Sigmoid colon (tissue), 7 donors: Measurements from ENCODE around the gene KCNH1. TPM values are rescaled to one million over a fixed set of nuclear protein-coding genes. Genes with fewer than 3 reads are reported as not detected.

ENCODE experiments used
- DNase-seq: peaks from one replicate; pipeline ENCODE4 v3.0.0-alpha.2; 2019
- H3K27ac ChIP-seq, 4 donors: fragments of 200-600 bp; sonication (generic); one replicate each; pipeline ENCODE4 v1.5.1; 2016 to 2019; ENCODE audit warnings: mild to moderate bottlenecking in 1 of 4
- H3K27me3 ChIP-seq, 3 donors: fragments of 200-600 bp; sonication (generic); one replicate each; pipeline ENCODE4 v1.5.1; 2019; ENCODE audit warnings: mild to moderate bottlenecking in 1 of 3
- H3K36me3 ChIP-seq, 4 donors: fragments of 200-600 bp; sonication (generic); one replicate each; pipeline ENCODE4 v1.5.1; 2016 to 2019
- H3K4me1 ChIP-seq, 4 donors: fragments of 200-600 bp; sonication (generic); one replicate each; pipeline ENCODE4 v1.5.1; 2017 to 2019
- H3K4me3 ChIP-seq, 4 donors: fragments of 200-600 bp; sonication (generic); one replicate each; pipeline ENCODE4 v1.5.1; 2017 to 2019; ENCODE audit warnings: mild to moderate bottlenecking in 2 of 4, moderate library complexity in 1 of 4
- H3K9me3 ChIP-seq, 4 donors: fragments of 200-600 bp in 3 of 4; sonication (generic) in 3 of 4; one replicate each; pipeline versions ENCODE4 v1.5.1 to v1.6.1; 2013 to 2019
- EP300 ChIP-seq, 4 donors: sonication (generic); formaldehyde crosslinking; IDR thresholded peaks; one replicate each; pipeline ENCODE4 v1.6.1; 2017; ENCODE audit warnings: antibody characterized with exemption in 4 of 4
- POLR2A ChIP-seq, 2 donors: fragments of 450-650 bp; IDR thresholded peaks; one replicate each; pipeline ENCODE4 v1.6.1; 2016; ENCODE audit warnings: antibody characterized with exemption in 2 of 2, mild to moderate bottlenecking in 2 of 2, moderate library complexity in 2 of 2
- POLR2AphosphoS5 ChIP-seq, 4 donors: sonication (generic); formaldehyde crosslinking; IDR thresholded peaks; one replicate each; pipeline ENCODE4 v1.6.1; 2017; ENCODE audit warnings: antibody characterized with exemption in 4 of 4
- WGBS, 2 donors: extraction: QIAGEN DNeasy Blood & Tissue Kit; methylation state at CpG; one replicate each; pipeline ENCODE4 v1.1.7; 2013; 5-methylcytosine and 5-hydroxymethylcytosine counted together
- intact Hi-C: fragments of 100-400 bp; cut with DNase I; formaldehyde crosslinking; loops from one replicate; pipeline ENCODE4 v1.15.1; 2023
- polyA plus RNA-seq, 3 donors: library from polyadenylated mRNA; stranded (reverse); fragments of 200-250 nt; gene quantifications; one replicate each; pipeline ENCODE4 v1.2.3, GENCODE V29; 2013
- total RNA-seq, 4 donors: library from RNA; depleted of rRNA; stranded (reverse); fragments of >200 nt; gene quantifications; one replicate each; pipeline ENCODE4 v1.1.0, GENCODE V29; 2016
- TF ChIP-seq, protein P1 (sequence below), 4 experiments: fragments of 450-650 bp in 3 of 4; fragments of 200-600 bp in 1 of 4; IDR thresholded peaks; one replicate each; pipeline ENCODE4 v1.5.1; 2016 to 2019; ENCODE audit warnings: antibody characterized with exemption in 4 of 4, mild to moderate bottlenecking in 3 of 4, moderate library complexity in 2 of 4
- donor health status: healthy with polysubstance abuse.
- donor health status: Bipolar disorder and iron deficiency.
- donor health status: healthy.

KCNH1 gene
- total and polyA plus RNA-seq, 7 donors: 0.23 to 3.1 (median 0.55) TPM; not detected in 2

- H3K36me3 ChIP-seq: no peaks in the 10 kb centered on the region
- H3K4me1 ChIP-seq: peaks cover 0 to 7% (median 0%) of the 10 kb centered on the region in 4 donors
- intact Hi-C loops: no loop called here
- H3K4me3 ChIP-seq: no peak overlapping the region
- no peaks in the 10 kb centered on the region for H3K27me3 ChIP-seq
- TF ChIP-seq, protein P1, sequence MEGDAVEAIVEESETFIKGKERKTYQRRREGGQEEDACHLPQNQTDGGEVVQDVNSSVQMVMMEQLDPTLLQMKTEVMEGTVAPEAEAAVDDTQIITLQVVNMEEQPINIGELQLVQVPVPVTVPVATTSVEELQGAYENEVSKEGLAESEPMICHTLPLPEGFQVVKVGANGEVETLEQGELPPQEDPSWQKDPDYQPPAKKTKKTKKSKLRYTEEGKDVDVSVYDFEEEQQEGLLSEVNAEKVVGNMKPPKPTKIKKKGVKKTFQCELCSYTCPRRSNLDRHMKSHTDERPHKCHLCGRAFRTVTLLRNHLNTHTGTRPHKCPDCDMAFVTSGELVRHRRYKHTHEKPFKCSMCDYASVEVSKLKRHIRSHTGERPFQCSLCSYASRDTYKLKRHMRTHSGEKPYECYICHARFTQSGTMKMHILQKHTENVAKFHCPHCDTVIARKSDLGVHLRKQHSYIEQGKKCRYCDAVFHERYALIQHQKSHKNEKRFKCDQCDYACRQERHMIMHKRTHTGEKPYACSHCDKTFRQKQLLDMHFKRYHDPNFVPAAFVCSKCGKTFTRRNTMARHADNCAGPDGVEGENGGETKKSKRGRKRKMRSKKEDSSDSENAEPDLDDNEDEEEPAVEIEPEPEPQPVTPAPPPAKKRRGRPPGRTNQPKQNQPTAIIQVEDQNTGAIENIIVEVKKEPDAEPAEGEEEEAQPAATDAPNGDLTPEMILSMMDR (IDR thresholded peaks at IDR 0.05): no peak
- TF ChIP-seq POLR2AphosphoS5 (IDR thresholded peaks at IDR 0.05) (no peak), EP300 (IDR thresholded peaks at IDR 0.05) (no peak), POLR2A (IDR thresholded peaks at IDR 0.05) (no peak)
- H3K27ac ChIP-seq: no peak overlapping the region
- WGBS, 2 donors: 45 to 61% methylated on average over 3 of the region's 3 CpGs
- H3K9me3 ChIP-seq: no peaks in the 10 kb centered on the region
- DNase-seq: no peak
These were observed 447.1 kb downstream of the KCNH1 start for GRCh38 chr1:210686841-210687240.

DNA sequence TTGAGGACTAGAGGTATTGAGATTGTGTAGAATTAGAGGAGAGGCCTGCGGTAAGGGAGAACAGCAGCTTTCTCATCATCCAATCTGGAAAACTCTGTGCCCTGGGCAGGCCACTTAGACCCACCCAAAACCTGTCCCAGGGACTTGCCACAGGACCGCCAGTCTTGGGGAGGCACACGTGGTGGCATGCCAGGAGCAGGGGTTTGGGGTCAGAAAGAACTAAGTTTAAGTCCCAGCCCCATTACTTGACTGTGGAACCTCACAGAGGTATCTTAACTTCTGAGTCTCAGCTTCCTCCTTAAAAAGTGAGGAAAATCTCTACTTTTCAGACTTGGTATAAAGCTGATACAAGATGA, 448.7 kb downstream of the KCNH1 start:
- WGBS, 2 donors: 89 to 94% methylated on average over 3 of the region's 3 CpGs
- no peaks in the 10 kb centered on the region for H3K27me3 ChIP-seq
- H3K4me3 ChIP-seq: no peak overlapping the region
- H3K27ac ChIP-seq: no peak overlapping the region
- peaks cover 0 to 7% (median 0%) of the 10 kb centered on the region in 4 donors for H3K4me1 ChIP-seq
- no peak for DNase-seq
- H3K36me3 ChIP-seq: no peaks in the 10 kb centered on the region
- intact Hi-C loops: no loop called here
- no peaks in the 10 kb centered on the region for H3K9me3 ChIP-seq
- no peak for TF ChIP-seq POLR2A (IDR thresholded peaks at IDR 0.05)
- TF ChIP-seq EP300 (IDR thresholded peaks at IDR 0.05): no peak
- TF ChIP-seq POLR2AphosphoS5 (IDR thresholded peaks at IDR 0.05): no peak
- TF ChIP-seq, protein P1 (IDR thresholded peaks at IDR 0.05): no peak

GRCh38 chr1:210684466-210685294, 449.3 kb downstream of the KCNH1 start:
- no peak overlapping the region for H3K27ac ChIP-seq
- H3K4me1 ChIP-seq: peaks cover 0 to 7% (median 0%) of the 10 kb centered on the region in 4 donors
- TF ChIP-seq POLR2AphosphoS5 (IDR thresholded peaks at IDR 0.05) (no peak), POLR2A (IDR thresholded peaks at IDR 0.05) (no peak), EP300 (IDR thresholded peaks at IDR 0.05) (no peak)
- TF ChIP-seq, protein P1 (IDR thresholded peaks at IDR 0.05): no peak
- 67 to 73% methylated on average over 5 of the region's 5 CpGs for WGBS, 2 donors
- DNase-seq: no peak
- no peaks in the 10 kb centered on the region for H3K9me3 ChIP-seq
- H3K27me3 ChIP-seq: no peaks in the 10 kb centered on the region
- intact Hi-C loops: no loop called here
- H3K36me3 ChIP-seq: no peaks in the 10 kb centered on the region
- H3K4me3 ChIP-seq: no peak overlapping the region

DNA sequence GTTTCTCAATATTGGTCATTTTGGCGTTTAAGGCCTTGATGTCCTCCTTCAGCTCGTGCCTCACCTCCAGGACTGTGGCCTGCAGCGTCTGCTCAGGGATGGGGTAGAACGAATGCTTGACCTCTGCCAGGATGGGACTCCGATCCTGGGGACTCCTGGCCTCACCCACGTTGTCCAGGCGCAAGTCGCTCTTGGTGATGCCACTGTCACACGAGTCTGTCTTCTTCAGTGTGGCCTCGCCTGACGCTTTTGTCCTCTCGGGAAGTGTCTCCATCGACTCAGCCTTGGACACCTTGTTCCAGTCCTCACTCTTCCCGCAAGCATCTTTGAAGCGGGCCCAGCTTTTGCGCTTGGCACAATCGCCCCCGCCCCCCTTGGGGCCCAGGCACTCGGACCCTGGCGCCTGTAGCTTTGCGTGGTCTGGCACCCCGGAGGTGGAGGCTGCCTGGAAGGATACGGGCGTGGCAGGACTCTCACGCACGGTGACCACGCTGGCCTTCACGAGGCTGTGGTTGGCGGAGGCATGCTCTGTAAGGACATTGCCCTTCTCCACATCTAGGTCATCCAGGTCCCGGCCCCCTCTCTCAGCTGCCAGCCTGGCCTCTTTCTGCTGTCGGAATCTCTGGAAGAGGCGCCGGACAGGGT, 450.4 kb downstream of the KCNH1 start:
- peaks cover 0 to under 1% (median 0%) of the 10 kb centered on the region in 4 donors for H3K4me1 ChIP-seq
- no peak overlapping the region for H3K27ac ChIP-seq
- intact Hi-C loops: no loop called here
- DNase-seq: no peak
- 96% methylated on average over 33 of the region's 33 CpGs for WGBS, 2 donors
- no peak for TF ChIP-seq POLR2A (IDR thresholded peaks at IDR 0.05)
- TF ChIP-seq EP300 (IDR thresholded peaks at IDR 0.05): no peak
- no peak for TF ChIP-seq POLR2AphosphoS5 (IDR thresholded peaks at IDR 0.05)
- TF ChIP-seq, protein P1 (IDR thresholded peaks at IDR 0.05): no peak
- no peaks in the 10 kb centered on the region for H3K36me3 ChIP-seq
- H3K9me3 ChIP-seq: no peaks in the 10 kb centered on the region
- H3K27me3 ChIP-seq: no peaks in the 10 kb centered on the region
- no peak overlapping the region for H3K4me3 ChIP-seq
